ENCODE measurements around the gene CLCF1. TPM values are rescaled to one million over a fixed set of nuclear protein-coding genes. Genes with fewer than 3 reads are reported as not detected.

CLCF1 gene
- total RNA-seq, 2 donors from 2014 or later: 1.7 to 4.0 TPM

DNA sequence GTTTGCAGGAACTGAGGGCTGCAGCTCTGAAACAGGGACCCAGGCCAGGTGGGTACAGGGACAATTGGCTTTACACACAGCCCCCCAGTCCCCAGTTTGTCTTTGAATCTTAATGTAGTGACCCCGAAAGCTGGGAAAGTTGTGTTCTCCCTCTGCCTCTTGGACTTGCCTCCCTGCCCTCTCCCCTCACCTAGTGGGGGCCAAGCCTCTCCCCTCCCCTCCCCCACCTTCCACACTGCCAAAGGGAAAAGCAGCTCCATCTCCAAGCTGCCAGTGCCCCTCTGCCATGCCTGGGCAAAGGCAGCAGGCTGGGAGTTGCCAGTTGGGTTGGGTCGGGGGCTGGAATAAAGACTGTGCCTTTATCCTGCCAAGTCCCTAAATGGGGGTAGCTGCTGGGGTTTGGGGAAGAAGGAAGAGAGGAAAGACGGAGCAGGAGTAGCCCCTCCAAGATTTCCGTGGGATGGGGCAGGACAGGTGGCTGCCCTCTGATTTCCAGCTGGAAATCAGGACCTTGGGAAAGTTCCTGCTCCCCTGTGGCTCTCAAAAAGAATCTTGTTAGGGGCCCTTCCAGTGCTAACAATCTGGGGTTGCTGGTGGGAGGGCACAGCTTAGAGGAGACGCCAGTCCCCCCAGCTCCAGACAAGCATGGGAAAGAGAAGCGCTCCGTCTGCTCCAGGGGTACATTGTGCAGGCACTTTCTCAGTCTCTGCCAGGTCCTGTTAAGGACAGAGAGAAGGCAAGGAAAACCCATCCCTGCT lies 2.8 kb upstream of the CLCF1 start:
- DNase-seq: no peak
- TF ChIP-seq, protein P1, sequence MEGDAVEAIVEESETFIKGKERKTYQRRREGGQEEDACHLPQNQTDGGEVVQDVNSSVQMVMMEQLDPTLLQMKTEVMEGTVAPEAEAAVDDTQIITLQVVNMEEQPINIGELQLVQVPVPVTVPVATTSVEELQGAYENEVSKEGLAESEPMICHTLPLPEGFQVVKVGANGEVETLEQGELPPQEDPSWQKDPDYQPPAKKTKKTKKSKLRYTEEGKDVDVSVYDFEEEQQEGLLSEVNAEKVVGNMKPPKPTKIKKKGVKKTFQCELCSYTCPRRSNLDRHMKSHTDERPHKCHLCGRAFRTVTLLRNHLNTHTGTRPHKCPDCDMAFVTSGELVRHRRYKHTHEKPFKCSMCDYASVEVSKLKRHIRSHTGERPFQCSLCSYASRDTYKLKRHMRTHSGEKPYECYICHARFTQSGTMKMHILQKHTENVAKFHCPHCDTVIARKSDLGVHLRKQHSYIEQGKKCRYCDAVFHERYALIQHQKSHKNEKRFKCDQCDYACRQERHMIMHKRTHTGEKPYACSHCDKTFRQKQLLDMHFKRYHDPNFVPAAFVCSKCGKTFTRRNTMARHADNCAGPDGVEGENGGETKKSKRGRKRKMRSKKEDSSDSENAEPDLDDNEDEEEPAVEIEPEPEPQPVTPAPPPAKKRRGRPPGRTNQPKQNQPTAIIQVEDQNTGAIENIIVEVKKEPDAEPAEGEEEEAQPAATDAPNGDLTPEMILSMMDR (IDR thresholded peaks at IDR 0.05): no peak
- Histone ChIP-seq H3K27me3 (no peaks in the 10 kb centered on the region), H3K36me3 (no peaks in the 10 kb centered on the region), H3K4me1 (peaks cover 19% of the 10 kb centered on the region), H3K9ac (ENCODE audit: low read depth in 2 of 2, low read length in 2 of 2) (no peak overlapping the region), H3K9me3 (no peaks in the 10 kb centered on the region), H3K27ac (no peak overlapping the region), H3K4me3 (no peak overlapping the region)
- intact Hi-C loops (cut with DNase I): no loop called here

GRCh38 chr11:67375320-67376055 lies 2.1 kb upstream of the CLCF1 start:
- no peak overlapping the region for H3K9ac ChIP-seq (ENCODE audit: low read depth in 2 of 2, low read length in 2 of 2)
- H3K9me3 ChIP-seq: no peaks in the 10 kb centered on the region
- no peak for DNase-seq
- TF ChIP-seq, protein P1 (IDR thresholded peaks at IDR 0.05): no peak
- H3K36me3 ChIP-seq: no peaks in the 10 kb centered on the region
- no peak overlapping the region for H3K27ac ChIP-seq
- H3K4me1 ChIP-seq: peaks cover 19% of the 10 kb centered on the region
- H3K4me3 ChIP-seq: no peak overlapping the region
- no peaks in the 10 kb centered on the region for H3K27me3 ChIP-seq
- intact Hi-C loops (cut with DNase I): no loop called here

GRCh38 chr11:67374571-67375281 lies 1.3 kb upstream of the CLCF1 start:
- H3K27me3 ChIP-seq: no peaks in the 10 kb centered on the region
- intact Hi-C loops (cut with DNase I): no loop called here
- peak overlapping the region; percentile 75 for H3K4me3 ChIP-seq
- H3K9ac ChIP-seq (ENCODE audit: low read depth in 2 of 2, low read length in 2 of 2): peak overlapping the region in 1 of 2 donors; percentile 71
- no peaks in the 10 kb centered on the region for H3K36me3 ChIP-seq
- peaks cover 19% of the 10 kb centered on the region for H3K4me1 ChIP-seq
- peak overlapping the region; percentile 95 for H3K27ac ChIP-seq
- DNase-seq: no peak
- TF ChIP-seq, protein P1 (IDR thresholded peaks at IDR 0.05): no peak
- no peaks in the 10 kb centered on the region for H3K9me3 ChIP-seq

DNA sequence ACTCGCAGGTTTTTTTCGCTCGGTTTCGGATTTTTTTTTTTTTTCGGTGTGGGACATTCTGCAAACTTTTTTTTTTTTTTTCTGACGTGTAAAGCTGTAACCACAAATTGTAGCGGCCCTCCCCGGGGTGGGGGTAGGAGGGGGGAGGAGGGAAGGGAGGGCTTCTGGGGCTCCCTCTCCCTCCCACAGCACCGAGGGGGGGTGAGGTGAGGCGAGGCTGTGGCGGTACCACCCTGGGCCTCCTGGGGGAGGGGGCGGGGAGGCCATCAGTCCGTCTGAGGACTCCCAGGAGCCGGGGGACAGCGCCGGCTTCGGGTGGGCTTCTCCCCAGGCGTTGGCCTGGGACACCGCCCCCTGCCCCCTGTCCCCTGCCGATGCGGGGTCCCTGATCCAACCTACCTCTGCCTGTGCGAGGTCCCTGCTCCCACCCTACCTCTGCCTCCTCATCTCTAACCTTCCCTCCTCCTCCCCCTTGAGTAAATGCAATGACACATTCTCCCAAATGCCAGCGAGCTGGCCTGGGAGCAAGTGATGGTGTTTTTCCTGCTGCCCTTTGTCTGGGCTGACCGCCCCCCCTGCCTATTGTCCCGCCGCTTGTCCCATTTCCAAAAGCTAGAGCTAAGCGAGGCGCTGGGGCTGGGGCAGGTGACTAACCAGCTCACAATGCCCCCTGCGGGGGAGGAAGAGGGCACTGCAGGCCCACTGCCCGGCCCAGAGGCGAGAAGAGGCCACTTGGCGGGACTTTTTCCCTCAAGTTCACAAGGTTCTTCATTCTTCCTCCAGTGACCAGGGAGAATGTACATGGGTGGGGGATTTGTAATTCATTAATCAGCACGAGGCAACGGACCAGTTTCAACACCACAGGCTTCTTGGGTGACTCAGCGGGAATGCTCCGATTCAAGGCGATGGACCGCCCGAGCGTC lies 511 bp upstream of the CLCF1 start:
- DNase-seq: peak; percentile 79
- H3K4me3 ChIP-seq: peak overlapping the region; percentile 75

More for the DNA sequence above, 511 bp upstream of the CLCF1 start:
- Histone ChIP-seq H3K36me3 (no peaks in the 10 kb centered on the region), H3K27me3 (no peaks in the 10 kb centered on the region), H3K4me1 (peaks cover 15% of the 10 kb centered on the region), H3K27ac (peak overlapping the region; percentile 95), H3K9ac (ENCODE audit: low read depth in 2 of 2, low read length in 2 of 2) (peak overlapping the region; percentile 71 to 94), H3K9me3 (no peaks in the 10 kb centered on the region)
- TF ChIP-seq, protein P1 (IDR thresholded peaks at IDR 0.05): peak; percentile 51
- intact Hi-C loops (cut with DNase I): no loop called here

Measured in colonic mucosa (tissue), 4 donors.